Measurements from ENCODE around the gene LRP6. TPM values are rescaled to one million over a fixed set of nuclear protein-coding genes. Genes with fewer than 3 reads are reported as not detected.

The LRP6 gene
- total RNA-seq, 1 experiment from 2014 or later, result 15.5 TPM

GRCh38 chr12:12244341-12244740 is 22.5 kb downstream of the LRP6 start:
- Histone ChIP-seq H3K79me2 (ENCODE audit: low read length) (peaks cover 78% of the 10 kb centered on the region), H2AFZ (ENCODE audit: low read length) (no peak overlapping the region), H3K36me3 (ENCODE audit: low read depth, low read length) (no peaks in the 10 kb centered on the region), H3K9ac (ENCODE audit: low read length) (no peak overlapping the region), H4K20me1 (ENCODE audit: low read length) (no peaks in the 10 kb centered on the region), H3K4me2 (ENCODE audit: low read length) (no peak overlapping the region), H3K4me1 (ENCODE audit: insufficient read depth, low read length) (no peaks in the 10 kb centered on the region), H3F3A (ENCODE audit: low read length, unreplicated experiment) (no peaks in the 10 kb centered on the region), H3K4me3 (ENCODE audit: low read length) (no peak overlapping the region), H3K27me3 (ENCODE audit: low read length) (no peaks in the 10 kb centered on the region), H3K9me3 (ENCODE audit: low read length) (no peaks in the 10 kb centered on the region), H3K27ac (ENCODE audit: low read length) (no peak overlapping the region), H3K9me2 (replicated peaks; ENCODE audit: low read length) (no peaks in the 10 kb centered on the region)
- no peak for TF ChIP-seq CTCF (conservative IDR thresholded peaks at IDR 0.05; ENCODE audit: low read depth, low read length)
- no peak for TF ChIP-seq EZH2phosphoT487 (IDR thresholded peaks at IDR 0.05; ENCODE audit: borderline replicate concordance, low read length)
- TF ChIP-seq EZH2 (IDR thresholded peaks at IDR 0.05; ENCODE audit: low read length, unreplicated experiment), result no peak
- ATAC-seq (no peak), DNase-seq (no peak)
- no TSS peak for BruUV-seq (replicated peaks)
- ChIA-PET POLR2A (ENCODE audit: unreplicated experiment) (no interaction called here), CTCF (no interaction called here)
- intact Hi-C loops (cut with micrococcal nuclease), result no loop called here

GRCh38 chr12:12240662-12241340 is 26.0 kb downstream of the LRP6 start:
- no peak for ATAC-seq
- H3K9ac ChIP-seq (ENCODE audit: low read length), result no peak overlapping the region

More at GRCh38 chr12:12240662-12241340, 26.0 kb downstream of the LRP6 start:
- H3K9me2 ChIP-seq (replicated peaks; ENCODE audit: low read length), result no peaks in the 10 kb centered on the region
- no peak for TF ChIP-seq EZH2phosphoT487 (IDR thresholded peaks at IDR 0.05; ENCODE audit: borderline replicate concordance, low read length)
- no peak for TF ChIP-seq EZH2 (IDR thresholded peaks at IDR 0.05; ENCODE audit: low read length, unreplicated experiment)
- no peak for TF ChIP-seq CTCF (conservative IDR thresholded peaks at IDR 0.05; ENCODE audit: low read depth, low read length)
- no peak overlapping the region for H2AFZ ChIP-seq (ENCODE audit: low read length)
- H4K20me1 ChIP-seq (ENCODE audit: low read length), result no peaks in the 10 kb centered on the region
- BruUV-seq (replicated peaks), result no TSS peak
- intact Hi-C loops (cut with micrococcal nuclease), result no loop called here
- no peak for DNase-seq
- no peaks in the 10 kb centered on the region for H3K9me3 ChIP-seq (ENCODE audit: low read length)
- no peaks in the 10 kb centered on the region for H3K4me1 ChIP-seq (ENCODE audit: insufficient read depth, low read length)
- POLR2A ChIA-PET (ENCODE audit: unreplicated experiment), result no interaction called here
- H3K36me3 ChIP-seq (ENCODE audit: low read depth, low read length), result no peaks in the 10 kb centered on the region
- no peak overlapping the region for H3K4me2 ChIP-seq (ENCODE audit: low read length)
- no peak overlapping the region for H3K27ac ChIP-seq (ENCODE audit: low read length)
- H3K27me3 ChIP-seq (ENCODE audit: low read length), result no peaks in the 10 kb centered on the region
- CTCF ChIA-PET, result no interaction called here
- peaks cover 82% of the 10 kb centered on the region for H3K79me2 ChIP-seq (ENCODE audit: low read length)
- H3F3A ChIP-seq (ENCODE audit: low read length, unreplicated experiment), result no peaks in the 10 kb centered on the region
- no peak overlapping the region for H3K4me3 ChIP-seq (ENCODE audit: low read length)

All from PC-3 (cell line).